ACC112 (cell line): ENCODE measurements around the gene SCG5.
A peak's percentile ranks its signal among the peaks of the same experiment; 100 is the strongest.

Experiments
- H2AFZ ChIP-seq: fragments of 200-600 bp; sonication (generic); one replicate; pipeline ENCODE4 v1.6.0; 2017; ENCODE audit warnings: antibody characterized with exemption, low read length; ENCODE audit not compliant: unreplicated experiment
- H3K27ac ChIP-seq: fragments of 200-600 bp; sonication (generic); 2 replicates; pipeline ENCODE4 v1.5.1; 2014; ENCODE audit warnings: low read depth, mild to moderate bottlenecking, antibody characterized with exemption, low read length, moderate library complexity
- H3K27me3 ChIP-seq: fragments of 200-600 bp; sonication (generic); 2 replicates; pipeline ENCODE4 v1.6.1; 2014; ENCODE audit warnings: mild to moderate bottlenecking, antibody characterized with exemption, low read length, moderate library complexity, mixed read lengths; ENCODE audit not compliant: insufficient read depth
- H3K36me3 ChIP-seq: fragments of 200-600 bp; sonication (generic); 2 replicates; pipeline ENCODE4 v1.6.1; 2016; ENCODE audit warnings: mild to moderate bottlenecking, antibody characterized with exemption, low read length, moderate library complexity, mixed read lengths; ENCODE audit not compliant: insufficient read depth
- H3K4me1 ChIP-seq: fragments of 200-600 bp; sonication (generic); one replicate; pipeline ENCODE4 v1.6.1; 2016; ENCODE audit warnings: low read length, mixed read lengths; ENCODE audit not compliant: insufficient read depth, unreplicated experiment, control insufficient read depth
- H3K4me3 ChIP-seq: fragments of 200-600 bp; sonication (generic); 2 replicates; pipeline ENCODE4 v1.5.1; 2014; ENCODE audit warnings: mild to moderate bottlenecking, low read depth, low read length
- H3K79me2 ChIP-seq: fragments of 200-600 bp; sonication (generic); one replicate; pipeline ENCODE4 v1.6.0; 2016; ENCODE audit warnings: low read length; ENCODE audit not compliant: control insufficient read depth, unreplicated experiment, insufficient read depth

Gene SCG5

DNA sequence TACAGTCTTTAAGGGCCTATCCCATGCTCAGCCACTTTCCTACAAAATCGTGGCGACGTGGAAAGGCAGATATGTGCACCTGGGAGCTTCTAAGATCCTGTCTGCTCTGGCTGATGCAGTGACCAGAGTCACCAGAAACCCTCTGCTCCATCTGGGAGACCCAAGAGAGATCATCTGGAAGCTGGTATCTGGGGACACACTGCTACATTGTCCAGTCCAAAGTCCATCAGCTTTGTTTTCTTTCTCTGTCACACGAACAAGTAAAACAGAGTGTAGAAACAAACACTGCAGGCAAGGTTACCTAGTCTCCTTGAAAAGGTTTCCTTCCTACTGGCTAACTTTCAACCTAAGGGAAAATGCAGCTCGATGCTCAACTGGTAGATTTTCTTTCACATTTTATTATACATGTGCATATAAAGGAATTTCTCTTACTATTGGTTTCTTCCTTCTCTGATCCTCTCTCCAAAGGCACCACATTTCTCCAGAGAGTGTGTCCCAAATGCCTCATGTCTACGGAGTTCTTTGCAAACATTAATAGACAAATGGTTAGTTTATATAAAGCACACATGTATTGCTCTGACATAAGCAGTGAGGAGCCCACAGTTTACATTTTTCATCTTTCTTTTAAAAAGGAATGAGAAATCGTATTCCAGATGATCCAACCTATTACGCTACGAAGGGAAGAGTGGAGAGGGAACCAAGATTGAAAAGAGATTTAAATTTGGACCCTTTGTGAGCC is 68.0 kb downstream of the SCG5 start:
- Histone ChIP-seq H3K27ac (no peak overlapping the region), H3K36me3 (no peaks in the 10 kb centered on the region), H3K79me2 (no peaks in the 10 kb centered on the region), H2AFZ (no peak overlapping the region), H3K4me3 (no peak overlapping the region), H3K4me1 (peaks cover 32% of the 10 kb centered on the region), H3K27me3 (no peaks in the 10 kb centered on the region)

DNA sequence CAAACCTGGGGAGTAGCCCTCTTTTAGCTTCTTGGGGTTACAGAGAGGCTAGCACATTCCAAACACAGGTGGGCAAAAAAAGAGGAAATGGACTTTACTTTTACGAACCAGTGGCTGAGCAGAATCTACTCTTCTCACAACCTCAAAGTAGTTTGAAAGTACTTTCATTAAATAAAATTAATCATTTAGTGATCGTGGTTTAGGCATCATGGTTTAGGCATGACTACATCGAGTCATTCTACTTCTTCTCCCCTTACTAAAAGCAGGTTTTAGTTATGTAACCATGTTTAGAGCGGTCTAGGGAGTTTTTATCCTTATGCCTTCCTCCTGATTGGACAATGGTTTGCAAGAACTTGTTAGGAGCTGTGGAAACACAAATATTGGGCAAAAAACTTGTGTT is 73.8 kb downstream of the SCG5 start:
- no peaks in the 10 kb centered on the region for H3K27me3 ChIP-seq

DNA sequence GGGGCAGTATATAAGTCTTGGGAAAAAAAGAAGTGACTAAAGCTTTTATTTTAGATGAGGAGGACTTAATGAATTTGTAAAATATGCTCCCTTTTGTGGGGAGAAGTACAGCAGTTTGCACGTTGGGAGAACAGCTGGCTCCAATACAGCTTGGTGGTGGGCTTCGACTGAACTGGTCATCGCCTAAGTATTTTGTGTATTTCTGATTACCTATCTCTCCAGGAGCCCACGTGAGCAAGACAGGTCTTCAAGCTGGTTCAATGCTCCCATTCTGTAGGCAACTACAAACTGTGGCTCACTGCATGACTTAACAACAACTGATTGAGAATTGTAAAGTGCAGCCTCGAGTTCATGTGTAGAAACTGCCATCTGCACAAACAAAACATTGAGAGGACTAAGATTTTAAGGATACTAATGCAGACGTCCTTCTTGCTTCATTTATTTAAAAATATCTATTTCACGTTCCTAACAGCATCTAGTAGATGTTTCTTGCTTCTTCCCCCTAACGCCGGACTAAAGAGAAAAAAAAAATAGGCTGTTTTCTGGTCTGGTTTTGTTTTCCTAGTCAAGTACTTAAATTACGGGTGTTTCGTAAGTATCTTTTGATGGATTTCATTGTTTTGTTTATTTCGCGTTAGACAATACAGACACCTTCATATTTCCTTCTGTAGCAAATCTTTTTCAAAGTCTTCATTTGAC is 74.9 kb downstream of the SCG5 start:
- Histone ChIP-seq H3K4me3 (peak overlapping the region; percentile 98), H2AFZ (no peak overlapping the region), H3K27me3 (no peaks in the 10 kb centered on the region), H3K4me1 (peaks cover 22% of the 10 kb centered on the region), H3K27ac (no peak overlapping the region), H3K36me3 (peaks cover 20% of the 10 kb centered on the region; the same call in 1 of the 2 replicates), H3K79me2 (peaks cover 46% of the 10 kb centered on the region)

More for the DNA sequence above, 73.8 kb downstream of the SCG5 start:
- Histone ChIP-seq H3K79me2 (peaks cover 35% of the 10 kb centered on the region), H2AFZ (no peak overlapping the region), H3K4me1 (peaks cover 18% of the 10 kb centered on the region), H3K36me3 (peaks cover 19% of the 10 kb centered on the region; the same call in 1 of the 2 replicates), H3K4me3 (no peak overlapping the region), H3K27ac (no peak overlapping the region)

DNA sequence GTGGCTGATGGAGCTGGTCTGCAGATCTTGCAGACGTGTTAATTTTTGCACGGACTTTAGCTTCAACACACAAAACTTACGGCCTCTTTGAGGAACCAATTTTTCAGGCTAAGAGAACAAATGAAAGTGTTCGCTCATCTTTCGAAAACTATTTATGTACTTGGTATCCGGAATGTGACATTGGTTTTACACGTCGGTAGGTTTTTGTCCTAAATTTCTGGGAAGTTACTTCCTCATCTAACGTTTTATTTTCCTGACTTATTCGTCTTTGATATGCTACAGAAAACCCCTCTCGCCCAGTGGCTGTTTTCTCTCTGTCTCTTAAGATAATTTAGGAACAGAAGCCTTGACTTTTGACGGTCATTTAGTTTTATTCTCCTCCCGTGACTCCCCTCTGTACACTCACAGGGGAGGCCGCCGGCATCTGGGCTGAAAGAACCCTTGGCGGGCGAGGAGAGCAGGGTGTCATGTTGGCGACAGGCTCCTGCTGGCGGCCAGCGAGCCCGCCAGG is 75.5 kb downstream of the SCG5 start:
- no peaks in the 10 kb centered on the region for H3K27me3 ChIP-seq
- H2AFZ ChIP-seq: peak overlapping the region; percentile 67
- peaks cover 22% of the 10 kb centered on the region; the same call in 1 of the 2 replicates for H3K36me3 ChIP-seq
- H3K79me2 ChIP-seq: peaks cover 51% of the 10 kb centered on the region
- H3K4me1 ChIP-seq: peaks cover 27% of the 10 kb centered on the region
- H3K27ac ChIP-seq: peak overlapping the region; percentile 60; the same call in 1 of the 2 replicates
- H3K4me3 ChIP-seq: peak overlapping the region; percentile 98

DNA sequence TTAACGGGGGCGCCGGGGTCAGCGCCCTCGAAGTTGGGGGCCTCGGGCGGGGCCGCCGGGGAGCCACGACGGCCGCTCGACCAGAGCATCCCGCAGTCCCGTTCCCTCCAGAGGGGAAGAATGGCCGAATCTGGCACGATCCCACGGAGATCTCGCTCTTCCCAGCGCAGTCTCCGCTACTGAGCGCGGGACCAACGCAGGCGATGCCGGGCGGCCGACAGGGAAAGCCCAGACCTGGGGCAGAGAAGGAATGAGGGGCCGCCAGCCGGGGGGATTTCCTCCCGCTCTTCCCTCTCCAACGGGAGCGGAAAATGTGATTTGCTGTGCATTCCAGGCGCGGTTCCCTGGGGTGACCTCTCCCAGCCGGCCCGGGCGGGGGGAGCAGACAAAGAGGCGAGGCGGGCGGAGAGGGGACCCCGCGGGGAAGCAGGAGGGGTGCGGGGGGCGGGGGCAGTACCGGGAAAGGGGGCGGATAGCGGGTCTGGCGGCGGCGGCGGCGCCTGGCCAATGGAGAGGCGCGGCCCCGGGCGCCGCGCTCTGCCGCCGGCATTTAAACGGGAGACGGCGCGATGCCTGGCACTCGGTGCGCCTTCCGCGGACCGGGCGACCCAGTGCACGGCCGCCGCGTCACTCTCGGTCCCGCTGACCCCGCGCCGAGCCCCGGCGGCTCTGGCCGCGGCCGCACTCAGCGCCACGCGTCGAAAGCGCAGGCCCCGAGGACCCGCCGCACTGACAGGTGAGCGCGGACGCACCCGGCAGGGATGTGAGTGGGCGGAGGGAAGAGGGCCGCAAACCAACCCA is 76.1 kb downstream of the SCG5 start, which contains the start of gene GREM1:
TSS of gene GREM1 (plus strand) at position 579 of the 801 bp plus-strand sequence. CDS start 12,687 bp downstream, outside the sequence.
- H2AFZ ChIP-seq: peak within 1 kb of the TSS; percentile 67
- peak within 1 kb of the TSS; percentile 98 for H3K4me3 ChIP-seq
- H3K79me2 ChIP-seq: peaks cover 57% of the 10 kb centered on the region
- peaks cover 34% of the 10 kb centered on the region for H3K4me1 ChIP-seq
- no peaks in the 10 kb centered on the region for H3K27me3 ChIP-seq
- peak within 1 kb of the TSS; percentile 60 for H3K27ac ChIP-seq
- H3K36me3 ChIP-seq: peaks cover 29% of the 10 kb centered on the region; the same call in 1 of the 2 replicates

DNA sequence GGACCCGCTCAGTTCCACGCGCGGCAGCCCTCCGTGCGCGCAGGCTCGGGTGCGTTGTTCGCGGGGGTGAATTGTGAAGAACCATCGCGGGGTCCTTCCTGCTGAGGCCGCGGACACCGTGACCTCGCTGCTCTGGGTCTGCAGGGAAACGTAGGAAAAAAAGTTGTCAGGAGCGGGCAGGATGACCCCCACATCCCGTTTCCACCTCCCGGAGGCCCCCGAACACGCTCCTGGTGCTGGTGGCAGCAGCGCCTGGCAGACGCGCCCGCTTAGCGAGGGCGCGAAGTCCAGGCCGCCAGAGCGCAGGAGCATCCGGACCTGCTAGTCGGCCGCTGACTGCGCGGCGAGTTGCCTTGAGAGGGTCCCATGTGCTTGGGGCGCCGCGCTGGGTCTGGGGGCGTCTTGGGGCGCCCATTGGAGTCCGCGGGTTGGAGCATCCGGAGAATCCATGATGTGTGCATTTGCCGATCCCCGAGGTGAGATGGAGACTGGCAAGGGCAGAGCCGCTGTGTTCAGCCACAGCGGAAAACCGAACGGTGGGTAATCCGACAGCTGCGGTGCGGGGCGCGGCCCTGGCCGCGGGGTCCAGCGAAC is 76.8 kb downstream of the SCG5 start:
- Histone ChIP-seq H3K4me1 (peaks cover 41% of the 10 kb centered on the region), H3K4me3 (peak overlapping the region; percentile 98), H2AFZ (peak overlapping the region; percentile 38), H3K79me2 (peaks cover 64% of the 10 kb centered on the region), H3K36me3 (peaks cover 35% of the 10 kb centered on the region; the same call in 1 of the 2 replicates), H3K27me3 (no peaks in the 10 kb centered on the region), H3K27ac (peak overlapping the region; percentile 60)

DNA sequence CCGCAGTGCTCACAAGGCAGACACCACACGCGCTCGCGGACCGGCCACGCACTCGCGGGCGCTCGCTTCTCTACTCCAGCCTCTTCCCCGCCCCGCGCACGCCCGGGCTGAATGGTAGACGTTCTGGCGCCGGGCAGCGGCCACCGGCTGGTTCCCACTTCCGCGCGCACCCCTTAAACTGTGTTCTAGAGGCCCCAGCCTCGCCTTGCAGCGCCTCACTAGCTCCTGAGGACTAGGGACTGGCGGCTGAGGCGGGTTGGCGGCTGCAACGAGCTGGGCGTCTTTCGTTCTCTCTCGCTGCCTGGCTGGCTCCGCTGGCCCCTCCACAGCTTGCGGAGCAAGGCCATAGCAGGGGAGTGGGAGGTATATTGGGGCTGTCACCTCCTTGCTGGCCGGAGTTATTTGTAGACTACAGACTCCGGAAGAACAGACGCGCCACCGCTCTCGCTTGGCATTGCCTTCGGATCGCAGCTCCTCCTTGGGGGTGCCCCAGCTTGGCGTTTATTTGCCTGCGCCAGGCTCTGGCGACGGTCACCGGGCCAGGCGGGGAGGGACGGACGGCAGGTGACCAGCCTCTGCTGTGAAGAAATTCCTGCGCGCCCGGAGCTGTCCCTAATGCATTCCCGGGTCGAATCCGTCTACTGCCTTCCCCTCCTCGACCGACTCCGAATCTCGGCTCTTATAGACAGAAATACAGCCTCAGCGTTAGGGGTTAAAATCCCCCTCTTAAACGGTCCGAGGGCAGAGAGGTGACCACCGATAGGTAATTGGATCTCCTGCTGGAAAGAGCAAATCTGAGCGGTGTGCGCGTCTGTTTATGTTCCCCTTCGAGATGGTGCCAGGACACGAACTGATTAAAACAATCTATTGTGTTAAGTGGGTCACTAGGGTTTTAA is 77.6 kb downstream of the SCG5 start:
- peaks cover 41% of the 10 kb centered on the region for H3K4me1 ChIP-seq
- peak overlapping the region; percentile 38 for H2AFZ ChIP-seq
- H3K27ac ChIP-seq: peak overlapping the region; percentile 60
- no peaks in the 10 kb centered on the region for H3K27me3 ChIP-seq
- H3K36me3 ChIP-seq: peaks cover 42% of the 10 kb centered on the region
- peak overlapping the region; percentile 98 for H3K4me3 ChIP-seq
- peaks cover 72% of the 10 kb centered on the region for H3K79me2 ChIP-seq

DNA sequence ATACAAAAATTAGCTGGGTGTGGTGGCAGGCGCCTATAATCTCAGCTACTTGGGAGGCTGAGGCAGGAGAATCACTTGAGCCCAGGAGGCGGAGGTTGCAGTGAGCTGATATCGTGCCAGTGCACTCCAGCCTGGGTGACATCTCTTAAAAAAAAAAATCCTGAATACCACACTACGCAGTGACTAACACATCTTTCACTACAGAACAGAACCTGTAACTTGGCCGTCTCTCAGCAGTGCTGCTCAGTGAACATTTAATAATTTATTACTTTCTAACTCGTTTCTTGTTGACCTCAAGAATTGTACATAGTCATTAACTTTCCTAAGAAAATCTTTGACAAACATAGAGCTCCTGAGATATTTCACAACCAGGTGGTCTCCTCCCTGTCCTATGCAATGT is 80.1 kb downstream of the SCG5 start:
- Histone ChIP-seq H3K4me1 (peaks cover 37% of the 10 kb centered on the region), H3K27ac (peak overlapping the region; percentile 60; the same call in 1 of the 2 replicates), H3K36me3 (peaks cover 49% of the 10 kb centered on the region), H3K79me2 (peaks cover 86% of the 10 kb centered on the region), H2AFZ (no peak overlapping the region), H3K4me3 (no peak overlapping the region; the same call in 1 of the 2 replicates), H3K27me3 (no peaks in the 10 kb centered on the region)

DNA sequence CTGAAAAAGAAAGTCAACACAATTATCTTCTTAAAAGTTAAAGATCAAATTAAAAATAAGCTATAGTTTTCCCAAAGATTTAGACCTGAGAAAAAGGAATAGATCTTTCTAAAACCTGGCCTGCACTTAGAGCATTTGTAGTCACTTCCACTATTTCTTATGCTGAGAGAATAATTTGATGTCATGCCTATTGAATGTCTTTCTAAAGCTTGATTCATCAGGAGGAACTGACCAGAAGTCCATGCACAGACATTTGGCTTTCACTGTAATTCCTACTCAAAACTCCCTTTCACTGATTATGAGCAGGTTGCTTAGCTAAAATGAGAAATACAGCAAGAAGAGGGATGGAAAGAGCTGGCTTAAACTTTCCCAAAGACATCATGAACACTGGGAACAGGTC is 80.6 kb downstream of the SCG5 start:
- peaks cover 88% of the 10 kb centered on the region for H3K79me2 ChIP-seq
- H3K36me3 ChIP-seq: peaks cover 49% of the 10 kb centered on the region
- no peak overlapping the region for H2AFZ ChIP-seq
- H3K27me3 ChIP-seq: no peaks in the 10 kb centered on the region
- peak overlapping the region; percentile 60; the same call in 1 of the 2 replicates for H3K27ac ChIP-seq
- peaks cover 32% of the 10 kb centered on the region for H3K4me1 ChIP-seq
- H3K4me3 ChIP-seq: no peak overlapping the region; the same call in 1 of the 2 replicates
